Activated naive CD8-positive, alpha-beta T cell treated with anti-CD3 and anti-CD28 coated beads, Interleukin-2, amount 50 U/mL, for 16 hours (primary cell): ENCODE results near the gene ACTR3C.
"Not testable (repeated sequence)": the region's sequence is repeated elsewhere in the genome, so short reads cannot be mapped to it uniquely, and the experiment has no call there.

ENCODE experiments used
- DNase-seq: peaks from one replicate; pipeline ENCODE4 v3.0.0-alpha.2; 2020; ENCODE audit warnings: low read depth, low spot score

Gene ACTR3C

GRCh38 chr7:150283111-150283510, 40.2 kb downstream of the ACTR3C start:
- not testable (repeated sequence) for DNase-seq

- not testable (repeated sequence) for DNase-seq
These were observed 41.5 kb downstream of the ACTR3C start for GRCh38 chr7:150281681-150282403.

GRCh38 chr7:150278383-150278782, 45.0 kb downstream of the ACTR3C start:
- DNase-seq: not testable (repeated sequence)

GRCh38 chr7:150276132-150276695, 47.1 kb downstream of the ACTR3C start:
- DNase-seq: not testable (repeated sequence)

GRCh38 chr7:150271898-150272297, 51.4 kb downstream of the ACTR3C start:
- not testable (repeated sequence) for DNase-seq

GRCh38 chr7:150270101-150270824, 53.1 kb downstream of the ACTR3C start:
- DNase-seq: not testable (repeated sequence)

- not testable (repeated sequence) for DNase-seq
These were observed 54.5 kb downstream of the ACTR3C start for GRCh38 chr7:150268798-150269197.

GRCh38 chr7:150268287-150268686, 55.1 kb downstream of the ACTR3C start:
- not testable (repeated sequence) for DNase-seq

- not testable (repeated sequence) for DNase-seq
These were observed 56.2 kb downstream of the ACTR3C start for GRCh38 chr7:150266953-150267665.

- DNase-seq: not testable (repeated sequence)
These were observed 60.7 kb downstream of the ACTR3C start for GRCh38 chr7:150262656-150263055.

- DNase-seq: not testable (repeated sequence)
These were observed 75.6 kb downstream of the ACTR3C start for GRCh38 chr7:150247745-150248144.

GRCh38 chr7:150245208-150245607, 78.1 kb downstream of the ACTR3C start:
- not testable (repeated sequence) for DNase-seq

GRCh38 chr7:150242935-150243334, 80.4 kb downstream of the ACTR3C start:
- DNase-seq: not testable (repeated sequence)

GRCh38 chr7:150225444-150225843, 97.9 kb downstream of the ACTR3C start:
- not testable (repeated sequence) for DNase-seq

GRCh38 chr7:150222083-150222972, 101.0 kb downstream of the ACTR3C start:
- DNase-seq: not testable (repeated sequence)

GRCh38 chr7:150220673-150221181, 102.6 kb downstream of the ACTR3C start:
- not testable (repeated sequence) for DNase-seq

- not testable (repeated sequence) for DNase-seq
These were observed 103.2 kb downstream of the ACTR3C start for GRCh38 chr7:150219941-150220658.

- not testable (repeated sequence) for DNase-seq
These were observed 116.5 kb downstream of the ACTR3C start for GRCh38 chr7:150206848-150207247.

- not testable (repeated sequence) for DNase-seq
These were observed 117.5 kb downstream of the ACTR3C start for GRCh38 chr7:150205866-150206265.

- DNase-seq: not testable (repeated sequence)
These were observed 118.8 kb downstream of the ACTR3C start for GRCh38 chr7:150204577-150204976.
